Lower lobe of right lung (tissue), 2 donors: ENCODE data around the gene ATAD3A. TPM values are rescaled to one million over a fixed set of nuclear protein-coding genes. Genes with fewer than 3 reads are reported as not detected.
"Not testable (repeated sequence)": the region's sequence is repeated elsewhere in the genome, so short reads cannot be mapped to it uniquely, and the experiment has no call there.

Experiments used
- ATAC-seq, 2 donors: fragments of 200-7000 bp; cut with Tn5 transposase; one replicate each; pipeline ENCODE4 v1.9.1; 2020 to 2022; ENCODE audit warnings: mild to moderate bottlenecking in 2 of 2, moderate library complexity in 2 of 2
- DNase-seq: peaks from one replicate; pipeline ENCODE4 v3.0.0-alpha.2; 2020
- H3K27ac ChIP-seq: fragments of 200-600 bp; one replicate; pipeline ENCODE4 v1.8.0; 2022
- H3K27me3 ChIP-seq: fragments of 200-600 bp; one replicate; pipeline ENCODE4 v1.8.0; 2022; ENCODE audit warnings: low read depth
- H3K36me3 ChIP-seq: fragments of 200-600 bp; one replicate; pipeline ENCODE4 v1.8.0; 2022; ENCODE audit warnings: mild to moderate bottlenecking
- H3K4me1 ChIP-seq: fragments of 200-600 bp; one replicate; pipeline ENCODE4 v1.8.0; 2022
- H3K4me3 ChIP-seq: fragments of 200-600 bp; one replicate; pipeline ENCODE4 v1.8.0; 2022; ENCODE audit warnings: mild to moderate bottlenecking
- H3K9me3 ChIP-seq: fragments of 200-600 bp; one replicate; pipeline ENCODE4 v1.8.0; 2022
- intact Hi-C: fragments of 100-400 bp; cut with DNase I; formaldehyde crosslinking; loops from one replicate; pipeline ENCODE4 v1.11.0; 2022
- long read RNA-seq: library from polyadenylated mRNA; unstranded; transcript quantifications from one replicate; pipeline ENCODE4 v2.0.0, GENCODE V29; 2021
- total RNA-seq: library from RNA; stranded (reverse); fragmentation: NEBNext Ultra II Directional; extraction: Animal tissue kit (Norgen Biotek cat#: 25700); gene quantifications from one replicate; pipeline ENCODE4 v1.2.1, GENCODE V29; 2021
- TF ChIP-seq, protein P1 (sequence below): fragments of 200-600 bp; IDR thresholded peaks from one replicate; pipeline ENCODE4 v1.8.0; 2022; ENCODE audit warnings: antibody characterized with exemption, mild to moderate bottlenecking
- donor health status: DM: no; HTN: yes; CAD: no; lungs with severe emphysema.

Gene ATAD3A
- total RNA-seq: 14.1 TPM
- long read RNA-seq, transcript ATAD3A-203 (16 exons, 2,492 nt): major isoform, 35 of 51 reads
- long read RNA-seq, partial matches to known transcripts: 7 of 51 reads
- long read RNA-seq, other reads (novel, unspliced or antisense): 9 of 51 reads

DNA sequence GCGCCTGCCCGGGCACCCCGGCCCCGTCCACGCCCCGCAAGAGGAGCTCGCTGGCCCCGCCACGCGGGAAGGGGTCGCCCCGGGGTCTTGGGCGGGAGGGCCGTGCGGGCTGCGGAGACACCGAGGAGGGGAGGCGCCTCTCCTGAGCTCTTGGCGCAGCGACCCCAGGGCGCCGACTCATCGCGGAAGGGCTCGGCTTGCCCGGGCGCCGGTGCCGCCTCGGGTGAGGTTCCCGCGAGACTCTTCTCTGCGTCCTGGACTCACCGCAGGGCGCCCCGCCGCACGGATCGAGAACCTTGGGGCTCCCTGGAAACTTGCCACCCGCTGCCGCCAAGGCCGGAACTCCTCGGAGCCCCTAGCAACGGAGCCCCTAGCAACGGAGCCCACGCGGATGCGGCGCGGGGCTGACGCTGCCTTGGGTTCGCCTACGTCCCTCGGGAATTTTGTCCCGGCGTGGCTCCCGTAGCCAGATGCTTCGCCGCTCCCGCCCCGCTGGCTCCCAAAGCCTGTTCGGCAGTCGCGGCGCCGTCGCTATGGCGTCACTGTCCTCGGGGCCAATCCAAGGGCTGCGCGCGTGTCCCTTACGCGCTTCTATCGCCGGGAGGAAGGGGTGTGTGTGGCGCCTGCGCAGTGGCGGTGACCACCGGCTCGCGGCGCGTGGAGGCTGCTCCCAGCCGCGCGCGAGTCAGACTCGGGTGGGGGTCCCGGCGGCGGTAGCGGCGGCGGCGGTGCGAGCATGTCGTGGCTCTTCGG is at the start of gene ATAD3A:
TSS of gene ATAD3A (plus strand) at position 630 of the 753 bp plus-strand sequence. CDS start at position 737, 107 bp downstream.
- peak within 1 kb of the TSS; percentile 96 for H3K27ac ChIP-seq

DNA sequence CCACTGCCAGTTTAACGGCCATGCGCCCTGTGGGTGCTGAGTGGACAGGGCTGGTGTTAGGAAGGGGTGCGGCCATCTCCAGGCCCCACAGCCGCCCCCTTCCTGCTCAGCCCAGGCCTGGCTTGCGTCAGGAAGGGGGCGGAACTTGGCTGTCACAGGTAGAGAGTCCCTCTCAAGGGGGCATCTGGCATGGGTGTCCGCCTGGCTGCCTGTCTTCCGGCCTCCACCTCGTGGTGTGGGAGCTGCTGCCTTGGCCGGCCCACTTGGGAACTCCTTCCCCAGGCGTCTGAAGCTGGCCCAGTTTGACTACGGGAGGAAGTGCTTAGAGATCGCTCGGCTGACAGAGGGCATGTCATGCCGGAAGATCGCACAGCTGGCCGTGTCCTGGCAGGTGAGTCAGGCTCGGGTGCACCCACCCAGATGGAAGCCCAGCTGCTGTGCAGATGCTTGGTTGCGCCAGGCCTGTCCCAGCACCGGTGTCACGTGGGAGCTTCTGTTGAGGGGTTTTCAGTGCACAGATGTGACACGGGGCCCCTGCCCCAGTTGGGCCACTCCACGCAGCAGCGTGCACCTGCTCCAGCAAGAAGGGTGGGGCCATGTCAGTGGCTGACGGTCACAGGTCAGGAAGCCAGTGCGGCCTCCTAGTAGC is 49.5 kb upstream of the ATAD3A start:
- ATAC-seq (peak; percentile 94 to 97), DNase-seq (peak; percentile 87)
- TF ChIP-seq, protein P1, sequence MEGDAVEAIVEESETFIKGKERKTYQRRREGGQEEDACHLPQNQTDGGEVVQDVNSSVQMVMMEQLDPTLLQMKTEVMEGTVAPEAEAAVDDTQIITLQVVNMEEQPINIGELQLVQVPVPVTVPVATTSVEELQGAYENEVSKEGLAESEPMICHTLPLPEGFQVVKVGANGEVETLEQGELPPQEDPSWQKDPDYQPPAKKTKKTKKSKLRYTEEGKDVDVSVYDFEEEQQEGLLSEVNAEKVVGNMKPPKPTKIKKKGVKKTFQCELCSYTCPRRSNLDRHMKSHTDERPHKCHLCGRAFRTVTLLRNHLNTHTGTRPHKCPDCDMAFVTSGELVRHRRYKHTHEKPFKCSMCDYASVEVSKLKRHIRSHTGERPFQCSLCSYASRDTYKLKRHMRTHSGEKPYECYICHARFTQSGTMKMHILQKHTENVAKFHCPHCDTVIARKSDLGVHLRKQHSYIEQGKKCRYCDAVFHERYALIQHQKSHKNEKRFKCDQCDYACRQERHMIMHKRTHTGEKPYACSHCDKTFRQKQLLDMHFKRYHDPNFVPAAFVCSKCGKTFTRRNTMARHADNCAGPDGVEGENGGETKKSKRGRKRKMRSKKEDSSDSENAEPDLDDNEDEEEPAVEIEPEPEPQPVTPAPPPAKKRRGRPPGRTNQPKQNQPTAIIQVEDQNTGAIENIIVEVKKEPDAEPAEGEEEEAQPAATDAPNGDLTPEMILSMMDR: no peak
- Histone ChIP-seq H3K36me3 (no peaks in the 10 kb centered on the region), H3K4me1 (peaks cover 6% of the 10 kb centered on the region), H3K4me3 (peak overlapping the region; percentile 34), H3K9me3 (no peaks in the 10 kb centered on the region), H3K27me3 (no peaks in the 10 kb centered on the region), H3K27ac (peak overlapping the region; percentile 63)
- intact Hi-C loops: no loop called here

More for the DNA sequence above, at the start of gene ATAD3A:
- TF ChIP-seq, protein P1: no peak
- peak within 1 kb of the TSS; percentile 97 for H3K4me3 ChIP-seq
- H3K27me3 ChIP-seq: no peaks in the 10 kb centered on the region
- peak; percentile 100 for DNase-seq
- H3K9me3 ChIP-seq: no peaks in the 10 kb centered on the region
- intact Hi-C loops: no loop called here
- peak; percentile 97 to 98 for ATAC-seq
- peaks cover 7% of the 10 kb centered on the region for H3K4me1 ChIP-seq
- peaks cover 6% of the 10 kb centered on the region for H3K36me3 ChIP-seq

DNA sequence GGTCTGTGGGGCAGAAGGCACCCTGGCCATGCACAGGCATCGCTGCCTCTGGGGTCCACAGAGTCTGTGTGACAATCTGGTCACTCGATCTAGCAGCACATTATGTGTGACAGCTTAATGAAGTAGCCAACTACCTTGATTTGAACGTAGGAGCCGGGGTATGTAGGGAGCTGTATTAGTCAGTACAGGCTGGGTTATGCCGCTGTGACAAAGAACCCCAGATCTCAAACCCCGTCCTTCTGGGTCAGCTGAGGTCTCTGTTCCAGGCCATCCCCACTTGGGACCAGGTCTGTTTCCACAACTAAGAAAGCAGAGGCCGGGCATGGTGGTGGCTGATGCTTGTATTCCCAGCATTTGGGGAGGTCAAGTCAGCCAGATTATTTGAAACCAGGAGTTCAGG is 48.6 kb upstream of the ATAD3A start:
- intact Hi-C loops: no loop called here
- Histone ChIP-seq H3K36me3 (no peaks in the 10 kb centered on the region), H3K4me3 (no peak overlapping the region), H3K27me3 (no peaks in the 10 kb centered on the region), H3K9me3 (no peaks in the 10 kb centered on the region), H3K27ac (no peak overlapping the region), H3K4me1 (peaks cover 6% of the 10 kb centered on the region)
- DNase-seq: no peak
- no peak for ATAC-seq
- TF ChIP-seq, protein P1: no peak

DNA sequence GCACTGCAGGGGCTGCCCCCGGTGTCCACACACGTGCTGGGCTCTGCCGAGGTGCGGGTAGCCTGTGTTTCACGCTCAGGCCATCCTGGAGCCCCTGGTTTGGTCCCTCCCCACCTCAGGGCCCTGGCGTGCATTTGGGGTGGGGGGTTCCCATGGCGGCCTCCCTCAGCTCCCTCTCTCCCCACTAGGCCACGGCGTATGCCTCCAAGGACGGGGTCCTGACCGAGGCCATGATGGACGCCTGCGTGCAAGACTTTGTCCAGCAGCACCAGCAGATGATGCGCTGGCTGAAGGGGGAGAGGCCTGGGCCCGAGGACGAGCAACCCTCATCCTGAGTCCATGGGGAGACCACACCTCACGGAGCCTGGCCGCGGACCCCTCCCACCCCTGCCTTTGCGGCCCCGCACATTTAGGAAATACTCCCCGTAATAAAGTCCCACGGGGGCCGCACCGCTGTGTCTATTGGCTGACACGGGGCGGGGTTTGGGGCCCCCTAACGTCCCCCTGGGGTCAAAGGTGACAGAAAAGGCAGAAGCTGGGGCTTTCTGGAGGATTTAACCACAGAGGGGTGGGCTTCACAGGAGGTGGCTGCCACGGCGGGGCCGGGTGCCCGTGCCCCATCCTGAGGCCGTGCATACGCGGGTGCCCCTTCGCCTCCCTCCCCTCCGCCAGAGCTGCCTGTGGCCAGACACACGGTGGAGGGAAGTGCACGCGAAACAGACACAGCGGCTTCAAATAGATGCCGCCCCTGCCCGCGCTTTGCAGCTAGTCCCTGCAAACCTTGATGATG is 43.6 kb upstream of the ATAD3A start:
- DNase-seq, intact Hi-C loops: not testable (repeated sequence)

DNA sequence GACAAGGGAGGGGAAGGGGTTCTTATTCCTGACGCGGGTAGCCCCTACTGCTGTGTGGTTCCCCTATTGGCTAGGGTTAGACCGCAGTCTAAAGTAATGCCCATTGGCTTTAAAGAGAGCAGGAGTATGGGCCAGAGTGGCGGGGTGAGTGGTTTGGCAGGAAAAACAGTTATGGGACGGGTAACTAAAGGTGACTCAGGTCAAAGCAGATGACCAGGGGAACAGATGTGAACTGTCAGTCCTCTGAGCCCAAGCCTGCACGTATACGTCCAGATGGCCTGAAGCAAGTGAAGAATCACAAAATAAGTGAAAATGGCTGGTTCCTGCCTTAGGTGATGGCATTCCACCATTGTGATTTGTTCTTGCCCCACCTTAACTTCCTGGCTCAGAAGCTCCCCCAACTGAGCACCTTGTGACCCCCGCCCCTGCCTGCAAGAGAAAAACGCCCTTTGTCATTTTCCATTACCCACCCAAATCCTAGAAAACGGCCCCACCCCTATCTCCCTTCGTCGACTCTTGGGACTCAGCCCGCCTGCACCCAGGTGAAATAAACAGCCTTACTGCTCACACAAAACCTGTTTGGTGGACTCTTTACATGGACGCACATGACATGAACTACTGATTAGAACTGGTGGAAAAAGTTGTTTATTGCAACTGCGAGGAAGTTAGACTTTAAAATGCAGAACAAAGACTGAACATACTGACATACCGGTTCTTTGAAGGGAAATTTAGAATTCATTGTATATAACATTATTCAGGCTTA is 41.2 kb upstream of the ATAD3A start:
- Histone ChIP-seq H3K9me3 (no peaks in the 10 kb centered on the region), H3K27me3 (no peaks in the 10 kb centered on the region), H3K36me3 (no peaks in the 10 kb centered on the region), H3K27ac (peak overlapping the region; percentile 85), H3K4me3 (peak overlapping the region; percentile 86), H3K4me1 (peaks cover 21% of the 10 kb centered on the region)
- intact Hi-C loops: no loop called here
- TF ChIP-seq, protein P1: no peak
- DNase-seq: no peak
- peak in 1 of 2 donors; percentile 25 for ATAC-seq

More for the DNA sequence above, 43.6 kb upstream of the ATAD3A start:
- H3K4me1 ChIP-seq: peaks cover 19% of the 10 kb centered on the region
- not testable (repeated sequence) for H3K27ac ChIP-seq, H3K36me3 ChIP-seq, H3K4me3 ChIP-seq, H3K9me3 ChIP-seq, H3K27me3 ChIP-seq, ATAC-seq
